Chondrocyte (in vitro differentiated cells): ENCODE results near the gene ADAT2. TPM values are rescaled to one million over a fixed set of nuclear protein-coding genes. Genes with fewer than 3 reads are reported as not detected.

Source experiments
- DNase-seq: peaks from one replicate; pipeline ENCODE4 v3.0.0; 2021; ENCODE audit warnings: mixed read lengths, low spot score
- H3K27ac Mint-ChIP-seq: one replicate; pipeline ENCODE4 v1.8.0; 2021; ENCODE audit warnings: mild to moderate bottlenecking, moderate library complexity, mixed read lengths; ENCODE audit not compliant: unreplicated experiment
- H3K27me3 Mint-ChIP-seq: 2 replicates; pipeline ENCODE4 v1.8.0; 2021; ENCODE audit warnings: low read depth, mixed read lengths
- H3K36me3 Mint-ChIP-seq: 2 replicates; pipeline ENCODE4 v1.8.0; 2021; ENCODE audit warnings: low read depth, mixed read lengths
- H3K4me1 Mint-ChIP-seq: 2 replicates; pipeline ENCODE4 v1.8.0; 2021; ENCODE audit warnings: low read depth, mild to moderate bottlenecking, mixed read lengths
- H3K4me3 Mint-ChIP-seq: one replicate; pipeline ENCODE4 v1.8.0; 2021; ENCODE audit warnings: mild to moderate bottlenecking, moderate library complexity, mixed read lengths; ENCODE audit not compliant: unreplicated experiment
- H3K9me3 Mint-ChIP-seq: 2 replicates; pipeline ENCODE4 v1.8.0; 2021; ENCODE audit warnings: low read depth, mixed read lengths
- CTCF ChIP-seq: fragments of 200-600 bp; sonication (generic); IDR thresholded peaks from 2 replicates; pipeline ENCODE4 v1.5.0; 2021; ENCODE audit warnings: antibody characterized with exemption, mild to moderate bottlenecking, moderate library complexity
- total RNA-seq: library from RNA; stranded (reverse); gene quantifications from 3 replicates; pipeline ENCODE4 v1.2.1, GENCODE V29; 2021

Gene ADAT2
- total RNA-seq, 1 donor from 2014 or later, result 3.0 TPM

- H3K27me3 Mint-ChIP-seq, result no peaks in the 10 kb centered on the region
- H3K36me3 Mint-ChIP-seq, result peaks cover 6% of the 10 kb centered on the region
- no peak overlapping the region for H3K27ac Mint-ChIP-seq
- peaks cover 4% of the 10 kb centered on the region for H3K9me3 Mint-ChIP-seq
- H3K4me3 Mint-ChIP-seq, result no peak overlapping the region
- H3K4me1 Mint-ChIP-seq, result no peaks in the 10 kb centered on the region
- no peak for TF ChIP-seq CTCF
- no peak for DNase-seq
Observed at GRCh38 chr6:143441010-143441409, 9.5 kb downstream of the ADAT2 start.

DNA sequence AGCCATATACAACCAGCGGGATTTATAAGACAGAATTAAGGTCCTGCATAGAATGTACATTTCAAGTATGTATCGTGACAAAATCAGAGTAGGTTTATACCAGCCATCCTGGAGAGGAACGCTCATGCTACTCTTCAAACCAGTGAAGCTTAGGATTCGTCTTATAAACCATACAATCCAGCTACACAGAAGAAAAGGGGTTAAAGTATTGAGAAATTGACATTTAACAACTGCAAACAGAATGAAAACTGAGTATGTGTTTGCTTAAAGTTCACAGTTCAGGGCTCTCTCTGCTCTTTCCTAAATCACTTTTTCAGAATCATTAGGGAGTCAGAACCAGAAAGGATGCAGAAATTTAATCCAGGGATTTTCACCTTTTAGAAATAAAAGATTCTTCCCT is 17.9 kb downstream of the ADAT2 start:
- DNase-seq, result no peak
- H3K27me3 Mint-ChIP-seq, result no peaks in the 10 kb centered on the region
- no peak overlapping the region for H3K27ac Mint-ChIP-seq
- H3K36me3 Mint-ChIP-seq, result peaks cover 2% of the 10 kb centered on the region
- TF ChIP-seq CTCF, result no peak
- H3K9me3 Mint-ChIP-seq, result no peaks in the 10 kb centered on the region
- no peaks in the 10 kb centered on the region for H3K4me1 Mint-ChIP-seq
- no peak overlapping the region for H3K4me3 Mint-ChIP-seq

GRCh38 chr6:143431226-143431625 is 19.3 kb downstream of the ADAT2 start:
- no peak overlapping the region for H3K27ac Mint-ChIP-seq
- H3K36me3 Mint-ChIP-seq, result peaks cover 2% of the 10 kb centered on the region
- no peak overlapping the region for H3K4me3 Mint-ChIP-seq
- no peak for TF ChIP-seq CTCF
- no peaks in the 10 kb centered on the region for H3K9me3 Mint-ChIP-seq
- H3K27me3 Mint-ChIP-seq, result no peaks in the 10 kb centered on the region
- H3K4me1 Mint-ChIP-seq, result peaks cover 8% of the 10 kb centered on the region
- DNase-seq, result no peak

- H3K36me3 Mint-ChIP-seq, result peaks cover 2% of the 10 kb centered on the region
- H3K4me1 Mint-ChIP-seq, result peaks cover 13% of the 10 kb centered on the region
- H3K27me3 Mint-ChIP-seq, result no peaks in the 10 kb centered on the region
- no peak overlapping the region for H3K4me3 Mint-ChIP-seq
- no peak overlapping the region for H3K27ac Mint-ChIP-seq
- no peaks in the 10 kb centered on the region for H3K9me3 Mint-ChIP-seq
- no peak for TF ChIP-seq CTCF
- DNase-seq, result no peak
Observed at GRCh38 chr6:143429970-143430369, 20.5 kb downstream of the ADAT2 start.

- peaks cover 2% of the 10 kb centered on the region for H3K36me3 Mint-ChIP-seq
- DNase-seq, result no peak
- no peak overlapping the region for H3K27ac Mint-ChIP-seq
- no peak overlapping the region for H3K4me3 Mint-ChIP-seq
- peak; percentile 99 for TF ChIP-seq CTCF
- no peaks in the 10 kb centered on the region for H3K9me3 Mint-ChIP-seq
- H3K27me3 Mint-ChIP-seq, result no peaks in the 10 kb centered on the region
- H3K4me1 Mint-ChIP-seq, result peaks cover 13% of the 10 kb centered on the region
Observed at GRCh38 chr6:143427109-143427817, 23.2 kb downstream of the ADAT2 start.
